Mesenchymal stem cell (in vitro differentiated cells and primary cell): Measurements from ENCODE around the gene CAD.

Experiments
- DNase-seq: peaks from one replicate; pipeline ENCODE4 v3.0.0-alpha.2; 2013
- H2AFZ ChIP-seq: one replicate; pipeline ENCODE4 v1.6.1; 2013; ENCODE audit warnings: low read depth, mild to moderate bottlenecking, control low read depth, inconsistent platforms, low read length, moderate library complexity
- H2AK5ac ChIP-seq: 2 replicates; pipeline ENCODE4 v1.6.1; 2013; ENCODE audit warnings: low read length, moderate library complexity, mild to moderate bottlenecking, inconsistent platforms; ENCODE audit not compliant: severe bottlenecking
- H2BK120ac ChIP-seq: one replicate; pipeline ENCODE4 v1.6.1; 2013; ENCODE audit warnings: low read depth, mild to moderate bottlenecking, inconsistent platforms, low read length, moderate library complexity
- H2BK12ac ChIP-seq, 2 experiments: one replicate each; pipeline ENCODE4 v1.6.1; 2013; ENCODE audit warnings: inconsistent platforms in 2 of 2, low read length in 2 of 2, mild to moderate bottlenecking in 2 of 2, moderate library complexity in 2 of 2, control low read depth in 1 of 2
- H2BK15ac ChIP-seq: one replicate; pipeline ENCODE4 v1.6.1; 2013; ENCODE audit warnings: mild to moderate bottlenecking, low read depth, inconsistent platforms; ENCODE audit not compliant: poor library complexity, severe bottlenecking
- H2BK5ac ChIP-seq: 2 replicates; pipeline ENCODE4 v1.6.1; 2013; ENCODE audit warnings: low read depth, mild to moderate bottlenecking, low read length, control low read depth, inconsistent platforms; ENCODE audit not compliant: poor library complexity, severe bottlenecking
- H3K14ac ChIP-seq, 2 experiments: one replicate each; pipeline ENCODE4 v1.6.1; 2013; ENCODE audit warnings: inconsistent platforms in 2 of 2, low read length in 2 of 2, control low read depth in 1 of 2, mild to moderate bottlenecking in 1 of 2, moderate library complexity in 1 of 2
- H3K18ac ChIP-seq, 2 experiments: one replicate each; pipeline ENCODE4 v1.6.1; 2013; ENCODE audit warnings: inconsistent platforms in 2 of 2, low read length in 2 of 2, control low read depth in 1 of 2, low read depth in 1 of 2, mild to moderate bottlenecking in 1 of 2
- H3K23ac ChIP-seq, 2 experiments: one replicate each; pipeline ENCODE4 v1.6.1; 2013; ENCODE audit warnings: inconsistent platforms in 2 of 2, low read length in 2 of 2, mild to moderate bottlenecking in 2 of 2, moderate library complexity in 2 of 2, control low read depth in 1 of 2
- H3K27ac ChIP-seq: 2 replicates; pipeline ENCODE4 v1.5.1; 2013; ENCODE audit warnings: mild to moderate bottlenecking, moderate library complexity, low read length, control low read depth, inconsistent platforms; ENCODE audit not compliant: poor library complexity, severe bottlenecking
- H3K27me3 ChIP-seq, 2 experiments: 2 replicates each; pipeline versions ENCODE4 v1.6.1 to v1.7.0; 2013; ENCODE audit warnings: low read length in 2 of 2, mild to moderate bottlenecking in 2 of 2, moderate library complexity in 2 of 2, control low read depth in 1 of 2, inconsistent platforms in 1 of 2; ENCODE audit not compliant: control insufficient read depth in 1 of 2, insufficient read depth in 1 of 2
- H3K36me3 ChIP-seq, 2 experiments: 2 replicates each; pipeline versions ENCODE4 v1.6.1 to v1.7.0; 2013; ENCODE audit warnings: low read length in 2 of 2, control low read depth in 1 of 2, inconsistent platforms in 1 of 2, low read depth in 1 of 2, mild to moderate bottlenecking in 1 of 2; ENCODE audit not compliant: insufficient read depth in 2 of 2, control insufficient read depth in 1 of 2
- H3K4ac ChIP-seq, 2 experiments: one replicate each; pipeline ENCODE4 v1.6.1; 2013; ENCODE audit warnings: inconsistent platforms in 2 of 2, low read length in 2 of 2, mild to moderate bottlenecking in 2 of 2, moderate library complexity in 2 of 2, control low read depth in 1 of 2, low read depth in 1 of 2
- H3K4me1 ChIP-seq: 2 replicates; pipeline ENCODE4 v1.6.1; 2013; ENCODE audit warnings: low read depth, low read length, control low read depth; ENCODE audit not compliant: control insufficient read depth, insufficient read depth
- H3K4me2 ChIP-seq: 2 replicates; pipeline ENCODE4 v1.6.1; 2013; ENCODE audit warnings: low read length, mild to moderate bottlenecking, inconsistent platforms; ENCODE audit not compliant: poor library complexity, severe bottlenecking
- H3K4me3 ChIP-seq, 2 experiments: 2 replicates each; pipeline versions ENCODE4 v1.5.1 to v1.7.0; 2013; ENCODE audit warnings: low read length in 2 of 2, mild to moderate bottlenecking in 2 of 2, control low read depth in 1 of 2, low read depth in 1 of 2; ENCODE audit not compliant: insufficient read depth in 1 of 2
- H3K79me1 ChIP-seq: replicated peaks from 2 replicates; pipeline ENCODE4 v1.6.1; 2013; ENCODE audit warnings: mild to moderate bottlenecking, control low read depth, low read length, inconsistent platforms; ENCODE audit not compliant: poor library complexity, severe bottlenecking
- H3K9ac ChIP-seq: 2 replicates; pipeline ENCODE4 v1.7.0; 2013; ENCODE audit warnings: mild to moderate bottlenecking, low read length, moderate library complexity
- H3K9me3 ChIP-seq: 2 replicates; pipeline ENCODE4 v1.7.0; 2013; ENCODE audit warnings: mild to moderate bottlenecking, low read length; ENCODE audit not compliant: control insufficient read depth
- H4K8ac ChIP-seq: one replicate; pipeline ENCODE4 v1.6.1; 2013; ENCODE audit warnings: inconsistent platforms, mild to moderate bottlenecking, low read length, moderate library complexity
- H4K91ac ChIP-seq: one replicate; pipeline ENCODE4 v1.6.1; 2013; ENCODE audit warnings: mild to moderate bottlenecking, low read length, inconsistent platforms
- WGBS: methylation state at CpG from one replicate; pipeline ENCODE4 v1.1.7; 2013; ENCODE audit warnings: mixed read lengths; 5-methylcytosine and 5-hydroxymethylcytosine counted together

CAD gene

DNA sequence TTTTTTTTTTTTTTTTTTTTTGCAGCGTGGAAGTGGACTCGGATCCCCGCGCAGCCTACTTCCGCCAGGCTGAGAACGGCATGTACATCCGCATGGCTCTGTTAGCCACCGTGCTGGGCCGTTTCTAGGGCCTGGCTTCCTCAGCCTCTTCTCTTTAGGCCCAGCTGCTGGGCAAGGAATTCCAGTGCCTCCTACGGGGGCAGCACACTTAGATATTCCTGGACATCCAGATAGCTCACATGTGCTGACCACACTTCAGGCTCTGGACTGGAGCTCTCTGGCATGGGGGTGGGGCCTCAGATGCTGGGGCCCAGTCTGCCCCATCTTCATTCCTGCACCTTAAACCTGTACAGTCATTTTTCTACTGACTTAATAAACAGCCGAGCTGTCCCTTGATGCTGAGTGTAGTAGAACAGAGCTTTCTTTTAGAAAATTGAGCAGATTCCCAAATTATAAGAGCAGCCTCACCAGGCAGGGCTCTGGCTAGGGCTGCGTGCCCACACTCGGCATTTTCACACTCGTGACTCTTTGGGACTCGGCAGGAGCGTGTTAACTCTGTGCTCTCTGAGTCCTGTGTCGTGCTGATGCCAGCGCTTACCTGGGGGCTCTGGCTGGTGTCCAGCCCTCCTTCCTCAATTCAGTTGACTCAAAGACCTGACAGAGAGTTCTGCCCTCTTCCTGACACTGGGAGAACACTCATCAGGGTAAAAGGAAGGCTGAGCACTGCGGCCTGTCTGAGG lies 26.4 kb downstream of the CAD start:
- Histone ChIP-seq H3K4me2 (no peak overlapping the region), H2BK12ac (no peak overlapping the region), H3K27me3 (peaks cover 3 to 10% of the 10 kb centered on the region in 2 experiments), H3K27ac (no peak overlapping the region), H3K23ac (no peak overlapping the region), H3K79me1 (peaks cover 4% of the 10 kb centered on the region), H2BK5ac (peak overlapping the region; percentile 24), H2AFZ (no peak overlapping the region), H3K4ac (no peak overlapping the region), H3K14ac (no peak overlapping the region), H4K8ac (no peak overlapping the region), H3K4me3 (no peak overlapping the region), H3K18ac (no peak overlapping the region), H3K36me3 (peaks cover 67% of the 10 kb centered on the region in 2 experiments), H3K9ac (no peak overlapping the region), H3K9me3 (no peaks in the 10 kb centered on the region), H2BK15ac (no peak overlapping the region), H2BK120ac (no peak overlapping the region), H3K4me1 (no peaks in the 10 kb centered on the region), H2AK5ac (no peak overlapping the region), H4K91ac (no peak overlapping the region)
- 97% methylated on average over 19 of the region's 19 CpGs for WGBS
- DNase-seq: no peak

GRCh38 chr2:27245116-27245515 lies 27.9 kb downstream of the CAD start:
- Histone ChIP-seq H3K4me1 (peaks cover 2% of the 10 kb centered on the region), H4K8ac (no peak overlapping the region), H2BK5ac (no peak overlapping the region), H3K23ac (no peak overlapping the region), H2BK12ac (no peak overlapping the region), H2AK5ac (no peak overlapping the region), H3K27ac (no peak overlapping the region), H2AFZ (no peak overlapping the region), H3K4me2 (no peak overlapping the region), H3K4ac (no peak overlapping the region), H3K79me1 (no peaks in the 10 kb centered on the region), H3K27me3 (peaks cover 10 to 19% of the 10 kb centered on the region in 2 experiments), H3K4me3 (no peak overlapping the region), H3K36me3 (peaks cover 52 to 54% of the 10 kb centered on the region in 2 experiments), H2BK120ac (no peak overlapping the region), H4K91ac (no peak overlapping the region), H3K14ac (no peak overlapping the region), H3K9me3 (no peaks in the 10 kb centered on the region), H3K9ac (no peak overlapping the region), H2BK15ac (no peak overlapping the region), H3K18ac (no peak overlapping the region)
- WGBS: 85% methylated on average over 8 of the region's 10 CpGs
- no peak for DNase-seq

GRCh38 chr2:27245626-27246025 lies 28.5 kb downstream of the CAD start:
- no peak overlapping the region for H2BK120ac ChIP-seq
- H3K4me1 ChIP-seq: peaks cover 5% of the 10 kb centered on the region

DNA sequence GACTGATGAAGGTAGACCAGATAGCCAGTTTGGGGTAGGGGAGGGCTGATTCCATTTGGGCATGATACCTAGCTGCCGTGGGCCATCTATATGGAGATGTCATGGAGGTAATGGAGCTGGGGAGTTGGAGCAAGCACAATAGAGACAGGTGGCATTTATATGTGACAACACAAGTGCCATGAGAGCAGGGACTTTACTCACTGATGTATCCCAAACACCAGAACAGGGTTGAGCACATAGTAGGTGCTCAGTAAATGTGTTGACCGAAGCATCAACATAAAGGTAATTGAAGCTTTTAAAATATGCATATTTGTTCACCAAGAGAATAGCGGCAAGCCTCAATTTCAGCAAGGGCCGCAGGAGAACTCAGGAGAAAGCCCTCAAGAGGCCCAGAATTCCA lies 30.7 kb downstream of the CAD start:
- Histone ChIP-seq H3K18ac (no peak overlapping the region), H3K36me3 (peaks cover 24 to 26% of the 10 kb centered on the region in 2 experiments), H2AFZ (no peak overlapping the region), H4K8ac (no peak overlapping the region), H4K91ac (no peak overlapping the region), H3K9ac (no peak overlapping the region), H3K4me2 (no peak overlapping the region), H2AK5ac (no peak overlapping the region), H3K14ac (no peak overlapping the region), H3K9me3 (no peaks in the 10 kb centered on the region), H2BK12ac (no peak overlapping the region), H3K4ac (no peak overlapping the region), H3K27ac (no peak overlapping the region), H2BK120ac (no peak overlapping the region), H3K4me1 (peaks cover 5% of the 10 kb centered on the region), H3K27me3 (peaks cover 30 to 37% of the 10 kb centered on the region in 2 experiments), H2BK5ac (no peak overlapping the region), H2BK15ac (no peak overlapping the region), H3K4me3 (no peak overlapping the region), H3K79me1 (no peaks in the 10 kb centered on the region), H3K23ac (no peak overlapping the region)
- WGBS: 81% methylated on average over 4 of the region's 4 CpGs
- DNase-seq: no peak

More at GRCh38 chr2:27245626-27246025, 28.5 kb downstream of the CAD start:
- Histone ChIP-seq H3K9ac (no peak overlapping the region), H3K4me3 (no peak overlapping the region), H2BK12ac (no peak overlapping the region), H3K27me3 (peaks cover 15 to 24% of the 10 kb centered on the region in 2 experiments), H4K8ac (no peak overlapping the region), H3K79me1 (no peaks in the 10 kb centered on the region), H2BK5ac (no peak overlapping the region), H3K27ac (no peak overlapping the region), H4K91ac (no peak overlapping the region), H2AFZ (no peak overlapping the region), H3K4me2 (no peak overlapping the region), H3K18ac (no peak overlapping the region), H3K36me3 (peaks cover 47 to 49% of the 10 kb centered on the region in 2 experiments), H2BK15ac (no peak overlapping the region), H2AK5ac (no peak overlapping the region), H3K9me3 (no peaks in the 10 kb centered on the region), H3K4ac (no peak overlapping the region), H3K23ac (no peak overlapping the region), H3K14ac (no peak overlapping the region)
- WGBS: 96% methylated on average over 4 of the region's 4 CpGs
- no peak for DNase-seq
